Body of pancreas (tissue), 4 donors: ENCODE measurements around the gene SRP54.

Source experiments
- CTCF ChIP-seq, 7 experiments: fragments of 450-650 bp in 4 of 7; fragments of 200-600 bp in 3 of 7; sonication (generic) in 3 of 7; IDR thresholded peaks; one replicate each; pipeline ENCODE4 v1.5.1; 2016 to 2019; ENCODE audit warnings: antibody characterized with exemption in 7 of 7
- POLR2A ChIP-seq, 3 donors: fragments of 450-650 bp; IDR thresholded peaks; one replicate each; pipeline ENCODE4 v1.6.1; 2016; ENCODE audit warnings: antibody characterized with exemption in 3 of 3, mild to moderate bottlenecking in 2 of 3

- TF ChIP-seq CTCF (IDR thresholded peaks at IDR 0.05): no peak
- TF ChIP-seq POLR2A (IDR thresholded peaks at IDR 0.05): no peak
These were observed 11.4 kb upstream of the SRP54 start for GRCh38 chr14:34971381-34971780.
